SK-N-MC (cell line): Measurements from ENCODE around the gene IQCF5.
"Not testable (repeated sequence)": the region's sequence is repeated elsewhere in the genome, so short reads cannot be mapped to it uniquely, and the experiment has no call there.

Source experiments
- DNase-seq: peaks from one replicate; pipeline ENCODE4 v3.0.0-alpha.2; 2011; ENCODE audit warnings: low read depth, low spot score
- H3K27ac ChIP-seq: fragments of 200-600 bp; sonication (generic); 2 replicates; pipeline ENCODE4 v1.5.1; 2016; ENCODE audit warnings: mixed run types
- H3K36me3 ChIP-seq: fragments of 200-600 bp; sonication (generic); 2 replicates; pipeline ENCODE4 v1.6.1; 2017; ENCODE audit warnings: antibody characterized with exemption, low read length, mixed read lengths; ENCODE audit not compliant: insufficient read depth
- H3K4me3 ChIP-seq: fragments of 200-600 bp; sonication (generic); 2 replicates; pipeline ENCODE4 v1.5.1; 2016
- H3K9ac ChIP-seq: fragments of 200-600 bp; sonication (generic); 2 replicates; pipeline ENCODE4 v1.8.0; 2017; ENCODE audit warnings: mixed run types, mixed read lengths; ENCODE audit not compliant: insufficient read length
- H3K9me3 ChIP-seq: fragments of 200-600 bp; sonication (generic); 2 replicates; pipeline ENCODE4 v1.6.1; 2017; ENCODE audit warnings: low read depth, mild to moderate bottlenecking, antibody characterized with exemption, low read length, moderate library complexity, mixed read lengths
- EZH2 ChIP-seq: fragments of 200-600 bp; sonication (generic); IDR thresholded peaks from one replicate; pipeline ENCODE4 v1.6.1; 2017; ENCODE audit warnings: antibody characterized with exemption
- FOXP2 ChIP-seq: optimal IDR thresholded peaks from 2 replicates; pipeline ENCODE3; 2011; ENCODE audit warnings: mild to moderate bottlenecking, moderate library complexity; ENCODE audit not compliant: insufficient read depth; ENCODE audit errors: extremely low read length, control extremely low read depth
- POLR2AphosphoS5 ChIP-seq: IDR thresholded peaks from 2 replicates; pipeline ENCODE4 v1.6.1; 2012; ENCODE audit warnings: mild to moderate bottlenecking, low read depth, low read length, borderline replicate concordance

IQCF5 gene

DNA sequence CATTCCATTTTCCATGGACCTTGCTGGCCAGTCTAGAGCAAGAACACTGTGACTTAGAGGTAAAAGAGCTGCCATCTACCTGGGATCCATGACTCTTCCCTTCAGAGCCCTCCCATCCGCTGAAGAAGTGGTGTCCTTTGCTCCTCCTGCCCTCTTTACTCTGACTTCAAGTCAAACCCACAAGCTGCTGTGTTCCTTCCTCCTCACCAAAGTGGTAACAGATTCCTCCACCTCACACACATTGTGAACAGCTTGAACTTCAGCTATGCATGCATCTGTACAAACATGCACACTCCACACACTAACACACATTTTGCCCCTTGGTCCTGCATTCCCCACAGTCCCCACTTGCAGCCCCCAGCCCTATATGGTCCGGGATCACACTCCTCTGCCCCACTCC is 990 bp downstream of the IQCF5 start:
- Histone ChIP-seq H3K27ac (no peak overlapping the region), H3K9me3 (no peaks in the 10 kb centered on the region), H3K36me3 (no peaks in the 10 kb centered on the region), H3K9ac (no peak overlapping the region), H3K4me3 (no peak overlapping the region)
- TF ChIP-seq FOXP2, result no peak
- DNase-seq, result no peak

DNA sequence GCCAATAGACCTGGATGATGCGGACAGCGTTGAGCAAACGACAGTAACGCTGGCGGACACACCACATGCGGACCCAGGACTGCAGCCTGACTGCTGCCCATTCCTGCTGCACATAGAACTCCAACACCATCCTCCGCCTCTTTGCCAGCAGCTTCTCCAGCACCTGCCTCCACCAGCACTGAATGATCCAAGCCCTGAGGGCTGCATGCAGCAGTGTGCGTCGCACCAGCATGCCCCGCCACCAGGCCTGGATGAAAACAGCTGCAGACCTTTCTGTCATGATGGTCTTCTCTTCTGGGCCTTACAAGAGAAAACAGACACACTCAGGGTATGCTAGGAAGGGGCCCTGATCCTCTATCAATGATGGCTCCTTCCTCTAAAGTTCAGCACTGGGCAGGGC is 1.5 kb downstream of the IQCF5 start:
- Histone ChIP-seq H3K36me3 (no peaks in the 10 kb centered on the region), H3K9me3 (no peaks in the 10 kb centered on the region), H3K4me3 (no peak overlapping the region), H3K9ac (no peak overlapping the region), H3K27ac (no peak overlapping the region)
- no peak for TF ChIP-seq EZH2
- DNase-seq, result no peak

DNA sequence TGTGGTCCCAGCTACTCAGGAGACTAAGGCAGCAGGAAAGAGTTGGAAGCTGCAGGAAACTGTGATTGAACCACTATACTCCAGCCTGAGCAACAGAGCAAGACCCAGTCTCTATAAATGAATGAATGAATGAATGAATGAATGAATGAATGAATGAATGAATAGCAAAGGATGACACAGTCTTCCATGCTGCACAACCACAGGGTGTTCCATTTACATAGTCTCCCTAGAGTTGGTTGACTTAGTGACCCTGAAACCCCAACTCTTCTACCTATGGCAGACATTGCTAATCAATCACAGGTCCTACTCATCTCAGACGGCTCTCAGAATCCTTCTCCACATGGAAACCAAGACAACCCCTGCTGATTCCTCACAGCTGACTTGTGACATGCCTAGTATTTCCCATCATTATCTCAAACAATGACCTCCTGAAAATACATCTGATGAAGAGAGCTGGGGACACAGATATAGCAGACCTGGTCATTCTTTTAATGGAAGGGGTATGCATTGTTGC is 2.1 kb downstream of the IQCF5 start:
- no peak for TF ChIP-seq POLR2AphosphoS5
- TF ChIP-seq EZH2, result no peak
- TF ChIP-seq FOXP2, result no peak
- no peak overlapping the region for H3K4me3 ChIP-seq
- no peaks in the 10 kb centered on the region for H3K9me3 ChIP-seq
- no peaks in the 10 kb centered on the region for H3K36me3 ChIP-seq
- DNase-seq, result no peak
- no peak overlapping the region for H3K9ac ChIP-seq
- no peak overlapping the region for H3K27ac ChIP-seq

- H3K36me3 ChIP-seq, result no peaks in the 10 kb centered on the region
- H3K9me3 ChIP-seq, result no peaks in the 10 kb centered on the region
- DNase-seq, result no peak
- TF ChIP-seq EZH2 (no peak), POLR2AphosphoS5 (no peak), FOXP2 (no peak)
- H3K4me3 ChIP-seq, result no peak overlapping the region
- no peak overlapping the region for H3K9ac ChIP-seq
- no peak overlapping the region for H3K27ac ChIP-seq
These were observed 6.1 kb downstream of the IQCF5 start for GRCh38 chr3:51869304-51869703.

DNA sequence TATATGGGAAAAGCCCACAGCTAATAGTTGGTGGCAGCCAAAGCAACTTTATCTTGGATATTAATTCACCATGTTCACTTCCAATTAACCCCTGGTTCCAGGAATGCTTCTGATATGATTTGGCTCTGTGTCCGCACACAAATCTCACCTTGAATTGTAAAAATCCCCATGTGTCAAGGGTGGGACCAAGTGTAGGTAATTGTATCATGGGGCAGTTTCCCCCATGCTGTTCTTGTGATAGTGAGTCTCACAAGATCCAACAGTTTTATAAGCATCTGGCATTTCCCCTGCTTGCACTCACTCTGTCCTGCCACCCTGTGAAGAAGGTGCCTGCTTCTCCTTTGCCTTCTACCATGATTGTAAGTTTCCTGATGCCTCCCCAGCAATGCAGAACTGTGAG is 6.5 kb downstream of the IQCF5 start:
- not testable (repeated sequence) for H3K9ac ChIP-seq, H3K36me3 ChIP-seq, DNase-seq, H3K4me3 ChIP-seq, H3K9me3 ChIP-seq, H3K27ac ChIP-seq

DNA sequence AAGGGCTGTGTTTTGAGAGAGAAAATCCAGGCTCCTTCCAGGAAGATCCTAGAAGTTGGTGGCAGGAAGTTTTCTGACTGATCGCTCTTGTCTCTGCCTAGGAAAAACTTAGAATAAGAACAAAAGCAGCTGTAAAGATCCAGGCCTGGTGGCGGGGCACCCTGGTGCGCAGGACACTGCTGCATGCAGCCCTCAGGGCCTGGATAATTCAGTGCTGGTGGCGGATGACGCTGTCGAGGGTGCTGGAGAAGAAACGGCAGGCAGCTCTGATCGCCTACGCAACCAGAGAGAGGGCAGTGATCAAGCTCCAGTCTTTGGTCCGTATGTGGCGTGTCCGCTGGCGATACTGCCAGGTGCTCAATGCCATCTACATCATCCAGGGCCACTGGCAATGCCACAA is 12.5 kb downstream of the IQCF5 start:
- Histone ChIP-seq H3K4me3 (no peak overlapping the region), H3K9ac (no peak overlapping the region), H3K36me3 (no peaks in the 10 kb centered on the region), H3K9me3 (no peaks in the 10 kb centered on the region), H3K27ac (no peak overlapping the region)
- TF ChIP-seq FOXP2, result no peak
- no peak for TF ChIP-seq EZH2
- DNase-seq, result no peak

GRCh38 chr3:51860703-51861665 is 14.4 kb downstream of the IQCF5 start, which contains the start of gene IQCF2:
TSS of gene IQCF2 (plus strand) at chr3:51861615. CDS start at chr3:51861667, 52 bp downstream.
- H3K27ac ChIP-seq, result no peak within 1 kb of the TSS
- H3K36me3 ChIP-seq, result no peaks in the 10 kb centered on the region
- no peak within 1 kb of the TSS for H3K4me3 ChIP-seq
- H3K9me3 ChIP-seq, result no peaks in the 10 kb centered on the region
- TF ChIP-seq EZH2 (no peak), POLR2AphosphoS5 (no peak), FOXP2 (no peak)
- no peak within 1 kb of the TSS for H3K9ac ChIP-seq
- DNase-seq, result no peak

DNA sequence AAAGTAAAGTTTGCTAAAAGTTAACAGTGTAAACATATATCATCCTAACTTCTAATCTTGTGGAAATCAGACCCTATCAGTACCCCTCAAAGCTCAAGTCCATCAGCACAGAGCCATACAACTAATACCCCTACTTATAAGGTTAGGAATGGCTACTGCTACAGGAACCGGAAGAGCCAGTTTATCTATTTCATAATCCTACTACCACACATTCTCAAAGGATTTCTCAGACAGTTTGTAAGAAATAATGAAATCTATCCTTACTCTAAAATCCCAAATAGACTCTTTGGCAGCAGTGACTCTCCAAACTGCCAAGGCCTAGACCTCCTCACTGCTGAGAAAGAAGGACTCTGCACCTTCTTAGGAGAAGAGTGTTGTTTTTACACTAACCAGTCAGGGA is 20.0 kb downstream of the IQCF5 start:
- DNase-seq, H3K9ac ChIP-seq, H3K4me3 ChIP-seq, H3K27ac ChIP-seq, H3K36me3 ChIP-seq, H3K9me3 ChIP-seq: not testable (repeated sequence)

GRCh38 chr3:51845129-51845528 is 30.3 kb downstream of the IQCF5 start:
- Histone ChIP-seq H3K9ac (no peak overlapping the region), H3K9me3 (no peaks in the 10 kb centered on the region), H3K36me3 (no peaks in the 10 kb centered on the region), H3K27ac (no peak overlapping the region), H3K4me3 (no peak overlapping the region)
- no peak for DNase-seq
- TF ChIP-seq FOXP2 (no peak), EZH2 (no peak), POLR2AphosphoS5 (no peak)
